ENCODE data around the gene FNTB.

DNA sequence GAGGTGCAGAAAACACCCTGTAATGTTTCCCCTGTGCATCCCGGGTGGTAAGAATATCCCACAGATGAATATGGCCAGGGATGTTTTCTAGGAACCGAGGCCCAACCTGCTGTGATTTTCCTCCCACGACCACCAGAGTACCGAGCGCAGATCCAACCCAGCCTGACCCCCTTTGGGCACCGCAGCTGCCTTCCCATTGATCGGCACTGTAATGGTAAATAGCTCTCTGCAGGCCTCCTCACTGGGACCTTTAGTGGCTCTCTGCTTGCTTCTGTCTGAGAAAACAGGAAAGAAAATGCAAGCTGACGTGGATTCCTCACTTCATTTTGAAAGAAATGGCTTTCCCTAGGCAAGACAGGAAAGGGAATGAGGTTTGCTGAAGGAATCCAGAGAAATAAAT is 12.1 kb upstream of the FNTB start:
- TF ChIP-seq, protein P1, sequence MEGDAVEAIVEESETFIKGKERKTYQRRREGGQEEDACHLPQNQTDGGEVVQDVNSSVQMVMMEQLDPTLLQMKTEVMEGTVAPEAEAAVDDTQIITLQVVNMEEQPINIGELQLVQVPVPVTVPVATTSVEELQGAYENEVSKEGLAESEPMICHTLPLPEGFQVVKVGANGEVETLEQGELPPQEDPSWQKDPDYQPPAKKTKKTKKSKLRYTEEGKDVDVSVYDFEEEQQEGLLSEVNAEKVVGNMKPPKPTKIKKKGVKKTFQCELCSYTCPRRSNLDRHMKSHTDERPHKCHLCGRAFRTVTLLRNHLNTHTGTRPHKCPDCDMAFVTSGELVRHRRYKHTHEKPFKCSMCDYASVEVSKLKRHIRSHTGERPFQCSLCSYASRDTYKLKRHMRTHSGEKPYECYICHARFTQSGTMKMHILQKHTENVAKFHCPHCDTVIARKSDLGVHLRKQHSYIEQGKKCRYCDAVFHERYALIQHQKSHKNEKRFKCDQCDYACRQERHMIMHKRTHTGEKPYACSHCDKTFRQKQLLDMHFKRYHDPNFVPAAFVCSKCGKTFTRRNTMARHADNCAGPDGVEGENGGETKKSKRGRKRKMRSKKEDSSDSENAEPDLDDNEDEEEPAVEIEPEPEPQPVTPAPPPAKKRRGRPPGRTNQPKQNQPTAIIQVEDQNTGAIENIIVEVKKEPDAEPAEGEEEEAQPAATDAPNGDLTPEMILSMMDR (IDR thresholded peaks at IDR 0.05) = no peak
- TF ChIP-seq POLR2A (IDR thresholded peaks at IDR 0.05) (no peak), POLR2AphosphoS5 (IDR thresholded peaks at IDR 0.05) (no peak)

Measured in suprapubic skin (tissue), 4 donors.